GM18508 (cell line): ENCODE measurements around the gene FAM110A.

Experiments
- ATAC-seq: cut with Tn5 transposase; IDR thresholded peaks from one replicate; pipeline ENCODE4 v1.9.1; 2021; ENCODE audit warnings: moderate number of reproducible peaks; ENCODE audit not compliant: insufficient read depth, unreplicated experiment

Gene FAM110A

GRCh38 chr20:869606-870005 lies 36.1 kb downstream of the FAM110A start:
- ATAC-seq, result no peak

- ATAC-seq, result no peak
These were observed 37.2 kb downstream of the FAM110A start for GRCh38 chr20:870758-871157.

GRCh38 chr20:871436-871835 lies 37.9 kb downstream of the FAM110A start:
- no peak for ATAC-seq

DNA sequence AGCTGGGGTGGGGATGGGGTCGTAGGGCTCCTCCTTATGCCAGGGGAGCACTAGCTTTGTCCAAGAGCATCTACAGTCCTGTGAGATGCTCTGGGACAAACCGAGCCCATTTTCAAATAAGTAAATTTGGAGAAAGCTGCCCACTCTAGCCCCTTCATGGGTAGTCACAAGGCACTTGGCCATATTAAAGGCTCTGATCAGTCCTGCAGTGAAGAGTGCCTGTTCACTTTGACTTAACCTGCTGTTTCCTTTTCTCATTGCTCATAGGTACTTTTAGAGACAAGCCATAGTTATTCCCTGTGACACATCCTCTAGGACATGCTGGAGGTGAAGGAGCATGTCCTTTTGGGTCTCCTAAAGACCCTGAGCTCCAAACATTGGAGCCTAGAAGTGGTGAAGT lies 38.4 kb downstream of the FAM110A start:
- ATAC-seq, result no peak

- ATAC-seq, result no peak
These were observed 39.5 kb downstream of the FAM110A start for GRCh38 chr20:872855-873520.

DNA sequence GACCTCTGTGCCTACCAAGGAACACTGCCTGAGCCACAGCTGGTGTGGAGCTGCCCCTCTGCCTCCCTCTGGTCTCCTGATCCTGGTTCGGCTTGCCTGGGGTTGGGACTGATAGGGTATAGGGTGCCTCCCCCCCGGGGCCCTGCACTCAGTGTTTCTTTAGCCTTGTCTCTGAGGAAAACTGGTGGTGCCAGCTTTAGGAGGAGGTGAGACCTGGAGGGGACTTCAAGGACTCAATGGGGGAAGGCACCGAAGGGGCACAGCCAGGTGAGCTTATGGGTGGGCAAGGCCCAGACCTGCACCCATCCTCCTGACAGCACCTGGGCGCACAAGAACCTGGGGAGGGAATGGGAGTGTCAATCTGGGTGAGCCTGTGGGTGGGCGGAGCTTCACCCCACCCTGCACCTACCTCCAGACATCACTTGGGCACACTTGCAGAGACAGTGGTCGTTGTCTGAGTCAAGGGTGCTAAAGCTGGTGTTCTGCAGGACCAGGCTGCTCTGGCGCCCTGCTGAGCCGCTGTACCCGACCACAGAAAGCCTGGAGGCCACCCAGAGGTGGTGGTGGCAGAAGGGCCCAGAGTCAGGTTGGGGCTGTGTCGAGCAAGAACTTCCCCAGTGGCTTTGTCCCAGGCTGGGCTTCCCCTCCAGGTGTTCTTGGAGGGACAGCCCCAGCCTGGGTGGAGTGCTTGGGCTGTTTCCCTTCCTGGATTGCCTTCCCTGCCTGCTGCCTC lies 40.5 kb downstream of the FAM110A start:
- no peak for ATAC-seq

GRCh38 chr20:875115-875514 lies 41.6 kb downstream of the FAM110A start:
- ATAC-seq, result no peak

- ATAC-seq, result no peak
These were observed 44.3 kb downstream of the FAM110A start for GRCh38 chr20:877814-878213.

- no peak for ATAC-seq
These were observed 45.2 kb downstream of the FAM110A start for GRCh38 chr20:878511-879307.

GRCh38 chr20:879626-880025 lies 46.1 kb downstream of the FAM110A start:
- no peak for ATAC-seq

DNA sequence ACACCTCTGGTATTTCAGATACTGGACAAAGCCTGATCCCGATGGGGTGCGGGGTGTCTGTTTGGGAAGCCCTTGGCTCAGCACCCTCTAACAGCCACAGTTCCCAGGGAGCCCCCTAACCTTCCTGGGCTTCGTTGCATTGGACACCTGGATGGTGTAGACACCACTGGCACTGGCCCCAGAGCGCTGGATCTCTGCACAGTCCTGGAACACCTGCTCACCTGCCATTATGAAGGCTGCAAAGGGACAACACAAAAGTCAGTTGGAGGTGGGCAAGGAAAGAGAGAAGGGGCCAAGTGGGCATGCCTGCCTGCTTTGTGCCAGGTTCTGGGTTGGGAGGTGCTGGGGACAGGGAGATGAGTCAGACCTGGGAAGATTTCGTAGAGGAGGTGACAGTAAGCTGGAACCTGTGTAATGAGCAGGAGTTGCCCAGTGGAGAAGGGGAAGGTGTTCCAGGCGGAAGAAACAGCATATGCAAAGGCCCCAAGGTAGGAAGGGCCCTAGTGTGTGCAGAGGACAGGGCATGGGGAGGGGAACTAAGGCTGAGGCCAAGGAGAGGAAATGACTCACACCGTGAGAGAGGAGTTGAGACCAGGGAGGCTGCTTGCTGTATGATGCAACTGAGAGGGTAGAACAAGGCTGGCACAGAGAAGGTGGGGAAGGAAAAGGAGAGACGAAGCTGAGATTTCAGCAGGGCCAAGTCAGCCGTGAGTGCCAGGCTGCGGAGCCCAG lies 47.7 kb downstream of the FAM110A start:
- no peak for ATAC-seq

- ATAC-seq, result no peak
These were observed 48.2 kb downstream of the FAM110A start for GRCh38 chr20:881783-882144.

- no peak for ATAC-seq
These were observed 51.8 kb downstream of the FAM110A start for GRCh38 chr20:884983-885952.

DNA sequence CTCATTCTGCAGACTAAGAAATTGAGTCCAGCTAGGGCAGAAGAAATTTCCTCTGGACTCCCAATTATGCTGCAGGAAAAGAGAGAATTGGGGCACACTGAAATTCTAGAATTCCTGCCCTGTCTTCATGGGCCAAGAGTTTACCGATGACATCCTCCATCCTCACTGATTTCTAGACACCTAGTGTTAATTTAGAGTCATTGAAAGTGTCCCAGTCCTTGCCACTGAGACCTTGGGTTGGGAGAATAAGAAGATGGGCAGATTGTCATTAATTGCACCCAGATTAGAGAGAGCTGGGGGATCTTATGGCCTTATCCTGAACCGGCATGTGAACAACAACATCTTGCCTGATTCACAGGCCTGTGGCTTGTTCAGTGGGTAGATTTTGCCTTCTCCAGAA lies 53.6 kb downstream of the FAM110A start:
- no peak for ATAC-seq

DNA sequence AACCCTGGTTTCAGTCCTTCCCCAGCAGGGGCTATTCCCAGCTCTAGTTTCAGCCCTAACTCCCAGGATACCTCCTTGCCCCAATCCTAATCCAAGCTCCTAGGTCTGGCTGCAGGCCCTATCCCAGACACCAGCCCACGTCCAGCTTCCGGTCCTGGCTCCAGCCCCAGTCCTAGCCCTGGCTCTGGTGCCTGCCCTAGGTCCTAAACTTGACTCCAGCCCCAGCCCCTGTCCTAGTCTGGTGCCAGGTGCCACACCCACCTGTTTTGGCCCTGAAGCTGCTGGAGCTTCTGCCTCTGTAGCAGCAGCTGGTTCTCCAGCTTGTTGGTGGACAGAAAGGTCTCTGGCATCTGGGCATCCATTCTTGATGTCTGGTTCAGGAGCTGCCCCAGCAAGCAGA lies 54.5 kb downstream of the FAM110A start:
- ATAC-seq, result no peak

DNA sequence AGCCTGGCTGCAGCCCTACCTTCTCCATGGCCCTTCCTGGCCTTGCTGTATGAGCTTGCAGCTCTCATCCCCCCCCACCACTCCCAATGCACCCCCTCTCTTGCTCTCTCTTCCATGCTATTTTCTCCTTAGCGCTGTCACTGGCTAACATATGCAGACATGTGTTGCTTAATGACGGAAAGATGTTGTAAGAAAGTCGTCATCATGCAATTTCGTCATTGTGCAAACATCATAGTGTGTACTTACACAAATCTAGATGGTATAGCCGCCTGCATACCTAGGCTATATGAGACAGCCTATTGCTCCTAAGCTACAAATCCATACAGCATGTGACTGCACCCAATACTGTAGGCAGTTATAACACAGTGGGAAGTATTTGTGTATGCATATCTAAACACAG lies 55.6 kb downstream of the FAM110A start:
- ATAC-seq, result no peak

GRCh38 chr20:889932-890463 lies 56.5 kb downstream of the FAM110A start:
- ATAC-seq, result no peak

GRCh38 chr20:890666-891057 lies 57.1 kb downstream of the FAM110A start:
- ATAC-seq, result no peak

DNA sequence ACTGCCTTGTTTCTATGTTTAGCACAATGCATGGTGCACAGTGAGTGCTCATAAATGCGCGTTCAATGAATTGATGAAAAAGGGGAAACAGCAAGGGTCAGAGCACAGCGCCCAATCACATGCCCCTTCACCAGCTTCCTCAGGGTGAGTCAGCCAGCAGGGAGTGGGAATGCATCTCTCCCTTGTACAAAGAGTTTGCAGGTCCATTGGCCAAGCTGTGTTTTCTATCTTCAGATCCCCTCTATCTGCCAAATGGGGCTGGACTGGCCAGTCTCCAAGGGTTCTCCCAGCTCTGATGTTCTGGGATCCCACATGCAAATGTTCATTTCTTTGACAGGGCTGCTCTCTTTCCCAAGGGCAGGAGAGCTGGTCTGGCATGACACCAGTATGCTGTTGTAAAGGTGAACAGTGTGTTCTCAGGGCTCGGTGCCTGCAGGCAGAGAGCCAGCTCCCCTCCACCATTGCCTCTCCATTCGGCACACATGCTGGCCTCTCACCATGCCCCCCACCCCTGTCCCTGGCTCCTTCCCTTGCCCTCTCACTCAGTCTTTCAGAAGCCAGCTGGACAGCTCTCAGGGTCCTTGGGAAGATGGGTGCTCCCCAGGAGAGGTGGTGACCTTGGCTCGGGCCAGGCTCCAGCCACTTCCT lies 57.7 kb downstream of the FAM110A start:
- ATAC-seq, result no peak
